GM23338 (cell line): Measurements from ENCODE around the gene SESN1. TPM values are rescaled to one million over a fixed set of nuclear protein-coding genes. Genes with fewer than 3 reads are reported as not detected.
A peak's percentile ranks its signal among the peaks of the same experiment; 100 is the strongest.

Source experiments
- ATAC-seq: fragments of 200-7000 bp; cut with Tn5 transposase; 3 replicates; pipeline ENCODE4 v1.9.1; 2020
- DNase-seq: peaks from one replicate; pipeline ENCODE4 v3.0.0-alpha.2; 2015; ENCODE audit warnings: low spot score
- H2AFZ ChIP-seq: fragments of 200-600 bp; sonication (generic); 2 replicates; pipeline ENCODE4 v1.8.0; 2016; ENCODE audit warnings: antibody characterized with exemption, mild to moderate bottlenecking, moderate library complexity
- H3F3A ChIP-seq: fragments of 200-600 bp; sonication (generic); replicated peaks from 2 replicates; pipeline ENCODE4 v1.8.0; 2017; ENCODE audit warnings: antibody characterized with exemption, mixed run types, low read depth
- H3K27ac ChIP-seq: fragments of 200-600 bp; sonication (generic); 2 replicates; pipeline ENCODE4 v1.6.1; 2016; ENCODE audit warnings: low read depth
- H3K27me3 ChIP-seq: fragments of 200-600 bp; sonication (generic); 2 replicates; pipeline ENCODE4 v1.8.0; 2016; ENCODE audit warnings: mild to moderate bottlenecking, mixed run types, moderate library complexity; ENCODE audit not compliant: insufficient read depth
- H3K36me3 ChIP-seq: fragments of 200-600 bp; sonication (generic); 2 replicates; pipeline ENCODE4 v1.8.0; 2016; ENCODE audit warnings: mild to moderate bottlenecking; ENCODE audit not compliant: insufficient read depth
- H3K4me1 ChIP-seq: fragments of 200-600 bp; sonication (generic); 2 replicates; pipeline ENCODE4 v1.8.0; 2016; ENCODE audit warnings: mild to moderate bottlenecking, moderate library complexity; ENCODE audit not compliant: insufficient read depth
- H3K4me2 ChIP-seq: fragments of 200-600 bp; sonication (generic); 2 replicates; pipeline ENCODE4 v1.7.1; 2017; ENCODE audit warnings: mixed run types
- H3K4me3 ChIP-seq: fragments of 200-600 bp; sonication (generic); 2 replicates; pipeline ENCODE4 v1.6.1; 2016; ENCODE audit warnings: mixed run types
- H3K79me2 ChIP-seq: fragments of 200-600 bp; sonication (generic); replicated peaks from 2 replicates; pipeline ENCODE4 v1.8.0; 2017; ENCODE audit warnings: mild to moderate bottlenecking; ENCODE audit not compliant: insufficient read depth
- H3K9me2 ChIP-seq: fragments of 200-600 bp; sonication (generic); 2 replicates; pipeline ENCODE4 v1.8.0; 2017; ENCODE audit not compliant: insufficient read depth
- H4K20me1 ChIP-seq: fragments of 200-600 bp; sonication (generic); replicated peaks from 2 replicates; pipeline ENCODE4 v1.8.0; 2017; ENCODE audit warnings: mild to moderate bottlenecking; ENCODE audit not compliant: insufficient read depth
- H3K27ac Mint-ChIP-seq: 2 replicates; pipeline ENCODE4 v1.8.0; 2020; ENCODE audit warnings: inconsistent platforms, mild to moderate bottlenecking, moderate library complexity, mixed read lengths
- H3K27me3 Mint-ChIP-seq: 3 replicates; pipeline ENCODE4 v1.8.0; 2022; ENCODE audit warnings: low read depth, mild to moderate bottlenecking, moderate library complexity, mixed read lengths, inconsistent platforms; ENCODE audit not compliant: insufficient read depth, poor library complexity
- H3K36me3 Mint-ChIP-seq: 3 replicates; pipeline ENCODE4 v1.8.0; 2021; ENCODE audit warnings: low read depth, mild to moderate bottlenecking, inconsistent platforms, moderate library complexity, mixed read lengths
- H3K4me1 Mint-ChIP-seq: 3 replicates; pipeline ENCODE4 v1.8.0; 2020; ENCODE audit warnings: mild to moderate bottlenecking, inconsistent platforms, mixed read lengths
- H3K4me3 Mint-ChIP-seq: 3 replicates; pipeline ENCODE4 v1.8.0; 2021; ENCODE audit warnings: moderate library complexity, mild to moderate bottlenecking, inconsistent platforms, mixed read lengths
- H3K9me3 Mint-ChIP-seq: 3 replicates; pipeline ENCODE4 v1.8.0; 2020; ENCODE audit warnings: moderate library complexity, mild to moderate bottlenecking, inconsistent platforms, mixed read lengths
- CTCF ChIP-seq, 2 experiments: fragments of 200-600 bp in 1 of 2; sonication (generic) in 1 of 2; conservative IDR thresholded peaks; 2 replicates each; pipeline versions ENCODE4 v1.5.1 to v1.6.1; 2016 to 2017; ENCODE audit warnings: antibody characterized with exemption in 2 of 2, low read depth in 2 of 2, mild to moderate bottlenecking in 2 of 2, moderate library complexity in 1 of 2
- ETS1 ChIP-seq: IDR thresholded peaks from 2 replicates; pipeline ENCODE4 v1.6.1; 2016; ENCODE audit warnings: antibody characterized with exemption
- JUNB ChIP-seq: IDR thresholded peaks from one replicate; pipeline ENCODE4 v1.6.1; 2016; ENCODE audit warnings: antibody characterized with exemption; ENCODE audit not compliant: unreplicated experiment
- NANOG ChIP-seq: IDR thresholded peaks from 2 replicates; pipeline ENCODE4 v1.6.1; 2016; ENCODE audit warnings: antibody characterized with exemption, borderline replicate concordance
- POLR2AphosphoS5 ChIP-seq: IDR thresholded peaks from 2 replicates; pipeline ENCODE4 v1.6.1; 2016; ENCODE audit warnings: antibody characterized with exemption, low read depth
- REST ChIP-seq: IDR thresholded peaks from one replicate; pipeline ENCODE4 v1.6.1; 2018; ENCODE audit warnings: antibody characterized with exemption; ENCODE audit not compliant: unreplicated experiment
- STAT1 ChIP-seq: IDR thresholded peaks from one replicate; pipeline ENCODE4 v1.6.1; 2016; ENCODE audit warnings: antibody characterized with exemption; ENCODE audit not compliant: unreplicated experiment
- ZNF114 ChIP-seq: fragments of 250-450 bp; sonication (Bioruptor Pico); IDR thresholded peaks from 2 replicates; pipeline ENCODE4 v1.5.0; 2020; ENCODE audit warnings: mild to moderate bottlenecking, moderate library complexity
- ZNF331 ChIP-seq: fragments of 250-450 bp; sonication (Bioruptor Pico); IDR thresholded peaks from 2 replicates; pipeline ENCODE4 v1.5.0; 2020; ENCODE audit warnings: low read depth, mild to moderate bottlenecking, moderate library complexity
- polyA plus RNA-seq: library from polyadenylated mRNA; unstranded; fragments of >200 nt; fragmentation: Nextera tagmentation; extraction: Ambion mirVana; gene quantifications from 2 replicates; pipeline ENCODE4 v1.2.1, GENCODE V29; 2016
- total RNA-seq: library from RNA; depleted of rRNA; stranded (reverse); fragments of >200 nt; shearing (Covaris generic); gene quantifications from 2 replicates; pipeline ENCODE4 v1.2.3, GENCODE V29; 2014

The SESN1 gene
- total and polyA plus RNA-seq, 2 experiments from 2014 or later = 26.2 to 36.4 TPM

- H3K4me2 ChIP-seq = peak overlapping the region; percentile 87
Measured at GRCh38 chr6:109007521-109007920, 87.1 kb downstream of the SESN1 start.

More at GRCh38 chr6:109007521-109007920, 87.1 kb downstream of the SESN1 start:
- H2AFZ ChIP-seq = no peak overlapping the region
- no peaks in the 10 kb centered on the region for H3K27me3 Mint-ChIP-seq
- no peak overlapping the region for H3K27ac ChIP-seq
- H3F3A ChIP-seq = no peaks in the 10 kb centered on the region
- H3K9me2 ChIP-seq = no peaks in the 10 kb centered on the region
- no peaks in the 10 kb centered on the region; the same call in 1 of the 2 replicates for H4K20me1 ChIP-seq
- no peaks in the 10 kb centered on the region for H3K27me3 ChIP-seq
- peak overlapping the region; percentile 76 for H3K4me3 ChIP-seq
- DNase-seq (no peak), ATAC-seq (no peak)
- H3K9me3 Mint-ChIP-seq = no peaks in the 10 kb centered on the region
- no peak overlapping the region for H3K27ac Mint-ChIP-seq
- no peak for TF ChIP-seq POLR2AphosphoS5
- no peak for TF ChIP-seq REST
- no peak for TF ChIP-seq CTCF (conservative IDR thresholded peaks at IDR 0.05; ENCODE audit: low read depth in 2 of 2)
- TF ChIP-seq ZNF331 (CRISPR knock-in tag) = no peak
- TF ChIP-seq NANOG = no peak
- no peak for TF ChIP-seq STAT1
- no peak for TF ChIP-seq ZNF114 (CRISPR knock-in tag)
- TF ChIP-seq ETS1 = no peak
- no peak for TF ChIP-seq JUNB
- H3K4me1 ChIP-seq = peaks cover 22% of the 10 kb centered on the region
- peaks cover 18% of the 10 kb centered on the region for H3K4me1 Mint-ChIP-seq
- peaks cover 52% of the 10 kb centered on the region for H3K79me2 ChIP-seq
- H3K4me3 Mint-ChIP-seq = peak overlapping the region; percentile 90
- no peaks in the 10 kb centered on the region for H3K36me3 Mint-ChIP-seq
- no peaks in the 10 kb centered on the region for H3K36me3 ChIP-seq
